Measurements from ENCODE around the gene GNG4.

Gene GNG4

GRCh38 chr1:235525314-235525713 lies 124.3 kb downstream of the GNG4 start:
- no peak for DNase-seq

- DNase-seq, result no peak
These were observed 132.6 kb downstream of the GNG4 start for GRCh38 chr1:235516862-235517446.

- no peak for DNase-seq
These were observed 133.6 kb downstream of the GNG4 start for GRCh38 chr1:235515844-235516512.

- peak in 2 of 5 experiments; percentile 36 to 58 for DNase-seq
These were observed 135.9 kb downstream of the GNG4 start for GRCh38 chr1:235513495-235514366.

- DNase-seq, result no peak
These were observed 137.9 kb downstream of the GNG4 start for GRCh38 chr1:235511470-235512240.

GRCh38 chr1:235510823-235511222 lies 138.8 kb downstream of the GNG4 start:
- DNase-seq, result no peak

- DNase-seq, result no peak
These were observed 142.0 kb downstream of the GNG4 start for GRCh38 chr1:235507623-235508022.

GRCh38 chr1:235504494-235505222 lies 144.9 kb downstream of the GNG4 start:
- peak; percentile 93 to 99 (median 97) for DNase-seq

GRCh38 chr1:235504122-235504493 lies 145.5 kb downstream of the GNG4 start, which contains the start of gene B3GALNT2:
TSS of gene B3GALNT2 (minus strand) at chr1:235504452. CDS start at chr1:235504252, 200 bp downstream.
- DNase-seq, result no peak

- peak in 1 of 5 experiments; percentile 29 for DNase-seq
These were observed 146.0 kb downstream of the GNG4 start for GRCh38 chr1:235503403-235504121.

- DNase-seq, result peak in 1 of 5 experiments; percentile 47
These were observed 146.8 kb downstream of the GNG4 start for GRCh38 chr1:235502601-235503402.

- DNase-seq, result no peak
These were observed 148.5 kb downstream of the GNG4 start for GRCh38 chr1:235500971-235501540.

Data from T-helper 2 cell (primary cell).